CD4-positive, alpha-beta T cell (primary cell): ENCODE data around the gene ATMIN. TPM values are rescaled to one million over a fixed set of nuclear protein-coding genes. Genes with fewer than 3 reads are reported as not detected.

Source experiments
- ATAC-seq: fragments of 200-7000 bp; cut with Tn5 transposase; one replicate; pipeline ENCODE4 v1.10.0; 2022; ENCODE audit warnings: mild to moderate bottlenecking; ENCODE audit not compliant: poor library complexity
- CTCF ChIA-PET: fragments of 350-600 bp; sonication (Branson Sonifier 250); formaldehyde crosslinking; loops from one replicate; lab custom pipeline; 2021; ENCODE audit warnings: antibody characterized with exemption, inconsistent platforms; lab: Charles Lee
- POLR2A ChIA-PET: fragments of 350-600 bp; sonication (Branson Sonifier 250); formaldehyde crosslinking; loops from one replicate; lab custom pipeline; 2021; ENCODE audit warnings: antibody characterized with exemption, inconsistent platforms; lab: Charles Lee
- DNase-seq, 14 experiments: peaks; one replicate each; pipeline ENCODE4 v3.0.0-alpha.2; 2013 to 2020; ENCODE audit warnings: mixed read lengths in 2 of 14
- H3K27ac ChIP-seq, 2 donors: one replicate each; pipeline versions ENCODE4 v1.5.1 to v1.7.0; 2013; ENCODE audit warnings: low read length in 2 of 2, low read depth in 1 of 2, mild to moderate bottlenecking in 1 of 2
- H3K27me3 ChIP-seq, 2 experiments: 1 replicate in 1 of 2; 2 replicates in 1 of 2; pipeline versions ENCODE4 v1.6.1 to v1.7.0; 2013; ENCODE audit warnings: low read length in 2 of 2, control low read depth in 1 of 2, mild to moderate bottlenecking in 1 of 2, moderate library complexity in 1 of 2; ENCODE audit not compliant: insufficient read depth in 2 of 2, control insufficient read depth in 1 of 2
- H3K36me3 ChIP-seq: one replicate; pipeline ENCODE4 v1.6.1; 2013; ENCODE audit warnings: low read length, control low read depth; ENCODE audit not compliant: insufficient read depth
- H3K4me1 ChIP-seq: one replicate; pipeline ENCODE4 v1.6.1; 2013; ENCODE audit warnings: low read length, control low read depth; ENCODE audit not compliant: insufficient read depth
- H3K4me3 ChIP-seq: one replicate; pipeline ENCODE4 v1.5.1; 2013; ENCODE audit warnings: mild to moderate bottlenecking, low read length, moderate library complexity
- H3K9me3 ChIP-seq, 2 experiments: 1 replicate in 1 of 2; 2 replicates in 1 of 2; pipeline versions ENCODE4 v1.6.1 to v1.7.0; 2013; ENCODE audit warnings: low read length in 2 of 2, mild to moderate bottlenecking in 2 of 2, control low read depth in 1 of 2, moderate library complexity in 1 of 2; ENCODE audit not compliant: control insufficient read depth in 1 of 2, insufficient read depth in 1 of 2
- H3K27ac Mint-ChIP-seq: one replicate; pipeline ENCODE4 v1.8.0; 2020; ENCODE audit warnings: mixed read lengths
- H3K27me3 Mint-ChIP-seq: one replicate; pipeline ENCODE4 v1.8.0; 2021; ENCODE audit warnings: mixed read lengths
- H3K36me3 Mint-ChIP-seq: one replicate; pipeline ENCODE4 v1.8.0; 2021; ENCODE audit warnings: low read depth, mixed read lengths
- H3K4me1 Mint-ChIP-seq: one replicate; pipeline ENCODE4 v1.8.0; 2021; ENCODE audit warnings: low read depth, mixed read lengths
- H3K4me3 Mint-ChIP-seq: one replicate; pipeline ENCODE4 v1.8.0; 2020; ENCODE audit warnings: mild to moderate bottlenecking, mixed read lengths
- H3K9me3 Mint-ChIP-seq: one replicate; pipeline ENCODE4 v1.8.0; 2020; ENCODE audit warnings: mixed read lengths
- intact Hi-C, 2 experiments: fragments of 100-400 bp; cut with DNase I in 1 of 2; cut with micrococcal nuclease in 1 of 2; formaldehyde crosslinking; loops; one replicate each; pipeline versions ENCODE4 v1.15.1 to v1.9.0; 2023 to 2025; cut with DNase I, micrococcal nuclease
- total RNA-seq, 174 experiments: library from RNA in 2 of 174; stranded (reverse) in 2 of 174; gene quantifications; one replicate each; pipeline ENCODE4 v1.2.3 and lab custom pipeline; 2021 to 2026
- TF ChIP-seq, protein P1 (sequence below): fragments of 200-600 bp; IDR thresholded peaks from one replicate; pipeline ENCODE4 v1.8.0; 2022; ENCODE audit warnings: antibody characterized with exemption, mild to moderate bottlenecking

The ATMIN gene
- total RNA-seq, 2 experiments from 2014 or later: 29.9 to 31.7 TPM

DNA sequence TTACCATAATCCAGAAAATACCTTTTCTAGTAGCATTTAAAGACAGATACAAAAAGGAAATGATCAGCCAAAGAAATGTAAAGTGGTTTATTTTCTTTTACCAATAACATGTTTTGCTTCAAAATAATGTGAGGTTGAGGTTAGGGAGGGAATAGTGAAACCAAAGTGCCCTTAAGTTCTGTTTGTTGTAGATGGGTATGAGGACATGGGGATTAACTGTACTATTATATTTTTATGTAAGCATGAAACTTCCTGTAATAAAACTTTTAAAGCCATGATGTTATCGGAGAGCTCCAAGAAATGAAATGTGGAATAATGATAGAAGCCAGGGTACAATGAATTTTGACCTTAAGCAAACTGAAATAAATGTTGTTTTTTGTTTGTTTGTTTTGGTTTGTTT, 31.5 kb downstream of the ATMIN start:
- ATAC-seq (no peak), DNase-seq (no peak)
- Mint-ChIP-seq H3K9me3 (no peaks in the 10 kb centered on the region), H3K4me1 (no peaks in the 10 kb centered on the region), H3K27ac (no peak overlapping the region), H3K27me3 (no peaks in the 10 kb centered on the region), H3K36me3 (no peaks in the 10 kb centered on the region), H3K4me3 (no peak overlapping the region)
- Histone ChIP-seq H3K27ac (no peak overlapping the region), H3K36me3 (no peaks in the 10 kb centered on the region), H3K27me3 (no peaks in the 10 kb centered on the region), H3K4me1 (no peaks in the 10 kb centered on the region), H3K4me3 (no peak overlapping the region), H3K9me3 (no peaks in the 10 kb centered on the region)
- TF ChIP-seq, protein P1, sequence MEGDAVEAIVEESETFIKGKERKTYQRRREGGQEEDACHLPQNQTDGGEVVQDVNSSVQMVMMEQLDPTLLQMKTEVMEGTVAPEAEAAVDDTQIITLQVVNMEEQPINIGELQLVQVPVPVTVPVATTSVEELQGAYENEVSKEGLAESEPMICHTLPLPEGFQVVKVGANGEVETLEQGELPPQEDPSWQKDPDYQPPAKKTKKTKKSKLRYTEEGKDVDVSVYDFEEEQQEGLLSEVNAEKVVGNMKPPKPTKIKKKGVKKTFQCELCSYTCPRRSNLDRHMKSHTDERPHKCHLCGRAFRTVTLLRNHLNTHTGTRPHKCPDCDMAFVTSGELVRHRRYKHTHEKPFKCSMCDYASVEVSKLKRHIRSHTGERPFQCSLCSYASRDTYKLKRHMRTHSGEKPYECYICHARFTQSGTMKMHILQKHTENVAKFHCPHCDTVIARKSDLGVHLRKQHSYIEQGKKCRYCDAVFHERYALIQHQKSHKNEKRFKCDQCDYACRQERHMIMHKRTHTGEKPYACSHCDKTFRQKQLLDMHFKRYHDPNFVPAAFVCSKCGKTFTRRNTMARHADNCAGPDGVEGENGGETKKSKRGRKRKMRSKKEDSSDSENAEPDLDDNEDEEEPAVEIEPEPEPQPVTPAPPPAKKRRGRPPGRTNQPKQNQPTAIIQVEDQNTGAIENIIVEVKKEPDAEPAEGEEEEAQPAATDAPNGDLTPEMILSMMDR: no peak
- intact Hi-C loops: no loop called here
- ChIA-PET CTCF (interaction anchor here (1.2 kb wide), 1 partner anchor 31 kb away, joined by 3 read pairs; the partner anchor contains the start of gene ATMIN), POLR2A (no interaction called here)

DNA sequence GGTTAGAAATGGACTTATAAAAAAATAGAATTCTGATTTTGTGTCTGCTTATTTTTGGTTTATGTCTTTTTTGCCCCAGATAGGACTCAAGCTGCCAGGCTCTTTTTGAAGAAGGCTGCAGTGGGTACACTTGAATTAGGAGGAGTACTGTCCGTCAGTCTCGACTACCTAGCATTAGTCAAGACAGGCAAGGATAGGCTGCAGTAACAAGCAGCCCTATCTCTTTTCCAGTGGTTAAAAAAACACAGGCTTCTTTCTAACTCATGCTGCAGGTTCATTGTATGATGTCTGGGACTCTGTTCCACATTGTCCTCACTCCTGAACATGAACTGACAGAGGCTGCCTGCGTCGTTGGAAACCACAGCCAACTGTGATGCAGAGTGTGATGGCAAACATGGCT, 33.4 kb downstream of the ATMIN start:
- Histone ChIP-seq H3K4me1 (no peaks in the 10 kb centered on the region), H3K27ac (no peak overlapping the region), H3K36me3 (no peaks in the 10 kb centered on the region), H3K9me3 (no peaks in the 10 kb centered on the region), H3K27me3 (no peaks in the 10 kb centered on the region), H3K4me3 (no peak overlapping the region)
- ATAC-seq (no peak), DNase-seq (no peak)
- Mint-ChIP-seq H3K9me3 (no peaks in the 10 kb centered on the region), H3K36me3 (no peaks in the 10 kb centered on the region), H3K27me3 (no peaks in the 10 kb centered on the region), H3K4me1 (no peaks in the 10 kb centered on the region), H3K27ac (no peak overlapping the region), H3K4me3 (no peak overlapping the region)
- CTCF ChIA-PET: interaction anchor here (0.6 kb wide), 1 partner anchor 33 kb away, joined by 3 read pairs; the partner anchor contains the start of gene ATMIN
- POLR2A ChIA-PET: no interaction called here
- TF ChIP-seq, protein P1: no peak
- intact Hi-C loops: no loop called here

DNA sequence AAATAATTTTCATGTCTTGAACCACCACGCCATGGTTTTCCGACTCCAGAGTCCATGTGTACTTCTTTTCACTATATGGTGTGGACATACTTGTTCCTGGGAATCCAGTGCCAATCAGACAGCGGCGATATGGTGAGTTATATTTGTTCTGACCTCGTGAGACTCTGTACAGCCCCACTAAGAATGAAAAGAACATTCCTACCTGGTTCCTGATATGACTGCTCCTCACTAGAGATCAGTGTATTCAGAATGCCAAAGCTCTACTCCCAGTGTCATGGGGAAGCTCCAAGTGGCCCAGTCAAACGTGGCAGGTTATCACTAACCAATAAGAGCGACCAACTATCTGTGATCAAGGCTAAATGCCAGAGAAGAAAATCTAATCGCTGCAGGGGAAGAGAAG, 35.3 kb downstream of the ATMIN start:
- Histone ChIP-seq H3K27me3 (no peaks in the 10 kb centered on the region), H3K4me3 (no peak overlapping the region), H3K4me1 (peaks cover 2% of the 10 kb centered on the region), H3K36me3 (no peaks in the 10 kb centered on the region), H3K9me3 (no peaks in the 10 kb centered on the region), H3K27ac (no peak overlapping the region)
- H3K4me1 Mint-ChIP-seq: no peaks in the 10 kb centered on the region
- no peaks in the 10 kb centered on the region for H3K27me3 Mint-ChIP-seq
- H3K9me3 Mint-ChIP-seq: no peaks in the 10 kb centered on the region
- TF ChIP-seq, protein P1: no peak
- ChIA-PET CTCF (interaction anchor here (1.4 kb wide), 1 partner anchor 35 kb away, joined by 5 read pairs; the partner anchor contains the start of gene ATMIN), POLR2A (no interaction called here)
- H3K36me3 Mint-ChIP-seq: no peaks in the 10 kb centered on the region
- ATAC-seq: no peak
- DNase-seq: no peak
- H3K4me3 Mint-ChIP-seq: no peak overlapping the region
- intact Hi-C loops: loop anchor here in 1 of 2 experiments (10.0 kb wide), 1 partner anchor 374 kb away; the partner anchor contains the start of gene CMIP
- H3K27ac Mint-ChIP-seq: no peak overlapping the region
